Stimulated activated CD4-positive, alpha-beta T cell treated with anti-CD3 and anti-CD28 coated beads, Interleukin-1b, Interleukin-23, amount 100 ng/mL, for 48 hours (primary cell): Measurements from ENCODE around the gene CRYBG2.
A peak's percentile ranks its signal among the peaks of the same experiment; 100 is the strongest.

Experiments used
- DNase-seq: peaks from one replicate; pipeline ENCODE4 v3.0.0-alpha.2; 2020

Gene CRYBG2

GRCh38 chr1:26318338-26319064 is 35.4 kb downstream of the CRYBG2 start:
- peak; percentile 60 for DNase-seq

- DNase-seq: peak; percentile 73
Measured at GRCh38 chr1:26317612-26318337, 36.2 kb downstream of the CRYBG2 start, which contains the start of gene CD52. Gene CD52, plus strand, starts transcription at chr1:26317958. Its CDS starts 60 bp downstream, at chr1:26318018.

GRCh38 chr1:26317146-26317545 is 36.8 kb downstream of the CRYBG2 start:
- no peak for DNase-seq

GRCh38 chr1:26315874-26316850 is 37.8 kb downstream of the CRYBG2 start:
- DNase-seq: no peak

GRCh38 chr1:26314501-26314900 is 39.4 kb downstream of the CRYBG2 start:
- no peak for DNase-seq

- DNase-seq: peak; percentile 52
Measured at GRCh38 chr1:26307966-26308899, 45.7 kb downstream of the CRYBG2 start.

GRCh38 chr1:26307363-26307781 is 46.6 kb downstream of the CRYBG2 start:
- no peak for DNase-seq

- DNase-seq: peak; percentile 95
Measured at GRCh38 chr1:26306290-26307229, 47.4 kb downstream of the CRYBG2 start, which contains the start of gene UBXN11. Gene UBXN11, minus strand, starts transcription at chr1:26306636. Its CDS starts 3,753 bp downstream, at chr1:26302883.

- DNase-seq: no peak
Measured at GRCh38 chr1:26305667-26306289, 48.2 kb downstream of the CRYBG2 start.

GRCh38 chr1:26302733-26303405 is 51.1 kb downstream of the CRYBG2 start:
- DNase-seq: no peak

- DNase-seq: no peak
Measured at GRCh38 chr1:26300578-26301275, 53.2 kb downstream of the CRYBG2 start.

GRCh38 chr1:26297791-26298124 is 56.2 kb downstream of the CRYBG2 start:
- no peak for DNase-seq

- no peak for DNase-seq
Measured at GRCh38 chr1:26297057-26297790, 56.7 kb downstream of the CRYBG2 start.

GRCh38 chr1:26296340-26297056 is 57.4 kb downstream of the CRYBG2 start:
- no peak for DNase-seq

- DNase-seq: no peak
Measured at GRCh38 chr1:26295194-26296138, 58.5 kb downstream of the CRYBG2 start.

GRCh38 chr1:26293911-26294463 is 59.9 kb downstream of the CRYBG2 start:
- DNase-seq: no peak
